ENCODE data around the gene SPATA31E1. TPM values are rescaled to one million over a fixed set of nuclear protein-coding genes. Genes with fewer than 3 reads are reported as not detected.

SPATA31E1 gene
- total and polyA plus RNA-seq, 2 donors (not counting 1 experiment from before 2014, with no cell fraction given), result not detected

DNA sequence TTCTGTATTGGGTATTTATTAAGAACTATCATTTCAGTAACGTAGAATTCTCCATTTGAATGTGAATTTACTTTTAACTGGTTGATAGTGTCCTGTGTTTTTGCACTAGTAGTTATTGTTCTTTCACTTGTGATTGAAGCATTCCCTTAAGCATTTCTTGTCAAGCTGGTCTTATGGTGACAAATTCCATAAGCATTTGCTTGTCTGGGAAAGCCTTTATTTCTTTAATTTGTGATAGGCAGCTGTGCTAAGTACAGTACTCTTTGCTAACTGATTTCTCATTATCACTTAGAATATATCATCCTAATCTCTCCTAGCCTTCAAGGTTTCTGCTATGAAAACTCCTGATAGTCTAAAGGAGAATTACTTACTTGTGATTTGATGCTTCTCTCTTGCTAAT is 21.3 kb upstream of the SPATA31E1 start:
- Histone ChIP-seq H3K9ac (ENCODE audit: low read length) (no peak overlapping the region), H3K79me2 (ENCODE audit: control insufficient read depth, insufficient read depth, low read length) (no peaks in the 10 kb centered on the region), H3K27me3 (replicated peaks in 1 of 4; ENCODE audit: control extremely low read depth in 1 of 4, control insufficient read depth in 3 of 4, insufficient read depth in 4 of 4, low read length in 3 of 4) (peaks cover 0 to 2% (median 0%) of the 10 kb centered on the region in 4 experiments), H3K4me1 (ENCODE audit: control insufficient read depth in 2 of 2, insufficient read depth in 2 of 2, low read length in 2 of 2) (no peaks in the 10 kb centered on the region), H3K27ac (ENCODE audit: low read length in 2 of 2) (no peak overlapping the region), H2AFZ (ENCODE audit: insufficient read depth, low read depth, low read length, poor library complexity, severe bottlenecking) (no peak overlapping the region), H3K4me3 (ENCODE audit: control extremely low read depth in 1 of 5, extremely low read depth in 1 of 5, insufficient read depth in 1 of 5, low read depth in 2 of 5, low read length in 4 of 5) (no peak overlapping the region), H3K4me2 (replicated peaks; ENCODE audit: low read depth, low read length, poor library complexity, severe bottlenecking) (no peak overlapping the region), H3K9me3 (ENCODE audit: control extremely low read depth in 1 of 3, control insufficient read depth in 2 of 3, insufficient read depth in 1 of 3, low read length in 2 of 3) (peaks cover 0 to 37% (median 0%) of the 10 kb centered on the region in 3 donors), H4K20me1 (ENCODE audit: control insufficient read depth, insufficient read depth, low read length, poor library complexity, severe bottlenecking) (no peaks in the 10 kb centered on the region), H3K36me3 (replicated peaks in 1 of 2; ENCODE audit: control extremely low read depth in 1 of 2, control insufficient read depth in 1 of 2, extremely low read depth in 1 of 2, insufficient read depth in 2 of 2, low read length in 1 of 2) (no peaks in the 10 kb centered on the region)
- H3K4me1 Mint-ChIP-seq, result no peaks in the 10 kb centered on the region
- DNase-seq (no peak), ATAC-seq (ENCODE audit: low read depth) (no peak)
- CTCF ChIA-PET, result no interaction called here
- WGBS (ENCODE audit: insufficient coverage), result no CpG with 5 or more reads among the region's 1 CpG
- no peaks in the 10 kb centered on the region for H3K27me3 Mint-ChIP-seq
- peaks cover 14% of the 10 kb centered on the region for H3K9me3 Mint-ChIP-seq (ENCODE audit: insufficient read depth)
- POLR2A ChIA-PET, result no interaction called here
- H3K27ac Mint-ChIP-seq, result no peak overlapping the region
- intact Hi-C loops (cut with micrococcal nuclease), result no loop called here
- H3K4me3 Mint-ChIP-seq, result no peak overlapping the region
- TF ChIP-seq EZH2 (IDR thresholded peaks at IDR 0.05; ENCODE audit: borderline replicate concordance, insufficient read depth, low read depth, low read length, poor library complexity, severe bottlenecking) (no peak), CTCF (IDR thresholded peaks at IDR 0.05) (no peak)

DNA sequence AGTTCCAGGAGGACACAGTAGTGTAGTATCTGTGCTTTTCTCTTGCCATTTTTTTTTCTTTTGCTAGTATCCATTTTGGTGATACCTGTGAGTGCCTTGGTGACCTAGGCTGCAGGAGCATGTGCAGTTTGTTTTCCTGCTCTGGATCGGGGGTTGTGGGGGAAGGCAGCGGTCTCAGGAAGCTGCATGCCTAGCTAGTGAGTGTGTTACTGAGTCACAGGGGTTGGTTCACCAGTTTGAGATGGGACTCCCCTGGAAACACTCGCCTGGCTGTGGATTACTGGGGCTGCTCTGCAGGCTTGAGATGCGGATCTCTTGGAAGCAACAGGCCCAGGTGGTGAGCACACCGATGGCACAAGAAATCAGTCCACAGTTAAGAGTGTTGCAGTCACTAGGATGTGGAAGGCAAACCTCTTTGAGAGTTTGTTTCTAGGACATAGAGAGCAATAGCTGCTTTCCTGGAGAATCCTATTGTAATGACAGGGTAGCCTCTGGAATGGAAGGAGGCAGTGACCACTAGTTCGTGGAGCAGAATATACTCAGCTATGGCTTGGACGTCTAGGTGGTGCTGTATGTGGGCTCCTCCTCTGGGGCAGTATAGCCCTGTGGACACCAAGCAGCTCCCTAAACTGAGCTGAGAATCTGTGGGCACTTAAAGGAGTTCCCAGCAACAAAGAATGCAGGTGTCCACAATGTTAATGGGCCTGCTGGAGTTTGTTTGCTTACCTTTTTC is 20.0 kb upstream of the SPATA31E1 start:
- Mint-ChIP-seq H3K9me3 (ENCODE audit: insufficient read depth) (peaks cover 14% of the 10 kb centered on the region), H3K4me3 (no peak overlapping the region), H3K4me1 (no peaks in the 10 kb centered on the region), H3K27ac (no peak overlapping the region), H3K27me3 (no peaks in the 10 kb centered on the region)
- intact Hi-C loops (cut with micrococcal nuclease), result no loop called here
- Histone ChIP-seq H3K4me2 (replicated peaks; ENCODE audit: low read depth, low read length, poor library complexity, severe bottlenecking) (no peak overlapping the region), H3K4me3 (ENCODE audit: control extremely low read depth in 1 of 5, extremely low read depth in 1 of 5, insufficient read depth in 1 of 5, low read depth in 2 of 5, low read length in 4 of 5) (no peak overlapping the region), H3K36me3 (replicated peaks in 1 of 2; ENCODE audit: control extremely low read depth in 1 of 2, control insufficient read depth in 1 of 2, extremely low read depth in 1 of 2, insufficient read depth in 2 of 2, low read length in 1 of 2) (no peaks in the 10 kb centered on the region), H3K4me1 (ENCODE audit: control insufficient read depth in 2 of 2, insufficient read depth in 2 of 2, low read length in 2 of 2) (no peaks in the 10 kb centered on the region), H3K9me3 (ENCODE audit: control extremely low read depth in 1 of 3, control insufficient read depth in 2 of 3, insufficient read depth in 1 of 3, low read length in 2 of 3) (peaks cover 0 to 30% (median 0%) of the 10 kb centered on the region in 3 donors), H2AFZ (ENCODE audit: insufficient read depth, low read depth, low read length, poor library complexity, severe bottlenecking) (no peak overlapping the region), H3K27ac (ENCODE audit: low read length in 2 of 2) (no peak overlapping the region), H3K79me2 (ENCODE audit: control insufficient read depth, insufficient read depth, low read length) (no peaks in the 10 kb centered on the region), H4K20me1 (ENCODE audit: control insufficient read depth, insufficient read depth, low read length, poor library complexity, severe bottlenecking) (no peaks in the 10 kb centered on the region), H3K27me3 (replicated peaks in 1 of 4; ENCODE audit: control extremely low read depth in 1 of 4, control insufficient read depth in 3 of 4, insufficient read depth in 4 of 4, low read length in 3 of 4) (peaks cover 0 to 2% (median 0%) of the 10 kb centered on the region in 4 experiments), H3K9ac (ENCODE audit: low read length) (no peak overlapping the region)
- CTCF ChIA-PET, result no interaction called here
- TF ChIP-seq CTCF (IDR thresholded peaks at IDR 0.05) (no peak), EZH2 (IDR thresholded peaks at IDR 0.05; ENCODE audit: borderline replicate concordance, insufficient read depth, low read depth, low read length, poor library complexity, severe bottlenecking) (no peak)
- WGBS (ENCODE audit: insufficient coverage), result 85% methylated on average over 7 of the region's 7 CpGs
- DNase-seq (no peak), ATAC-seq (ENCODE audit: low read depth) (no peak)
- POLR2A ChIA-PET, result no interaction called here

All from B cell (primary cell).